Mucosa of descending colon (tissue), 3 donors: Measurements from ENCODE around the gene VPS35L. TPM values are rescaled to one million over a fixed set of nuclear protein-coding genes. Genes with fewer than 3 reads are reported as not detected.

ENCODE experiments used
- ATAC-seq: fragments of 200-7000 bp; cut with Tn5 transposase; one replicate; pipeline ENCODE4 v1.9.1; 2020; ENCODE audit warnings: mild to moderate bottlenecking, moderate library complexity
- DNase-seq, 3 donors: peaks; one replicate each; pipeline ENCODE4 v3.0.0-alpha.2; 2020
- H3K36me3 ChIP-seq: fragments of 200-600 bp; one replicate; pipeline ENCODE4 v1.8.0; 2021; ENCODE audit warnings: low read depth, mild to moderate bottlenecking
- H3K4me1 ChIP-seq: fragments of 200-600 bp; one replicate; pipeline ENCODE4 v1.8.0; 2021; ENCODE audit warnings: low read depth, mild to moderate bottlenecking
- H3K4me3 ChIP-seq: fragments of 200-600 bp; one replicate; pipeline ENCODE4 v1.8.0; 2021; ENCODE audit warnings: mild to moderate bottlenecking
- H3K9me3 ChIP-seq: fragments of 200-600 bp; one replicate; pipeline ENCODE4 v1.8.0; 2021; ENCODE audit warnings: mild to moderate bottlenecking
- CTCF ChIP-seq: fragments of 200-600 bp; IDR thresholded peaks from one replicate; pipeline ENCODE4 v1.8.0; 2022; ENCODE audit warnings: antibody characterized with exemption, mild to moderate bottlenecking
- intact Hi-C, 2 donors: fragments of 100-400 bp; cut with DNase I in 1 of 2; cut with micrococcal nuclease in 1 of 2; formaldehyde crosslinking; loops; one replicate each; pipeline versions ENCODE4 v1.11.0 to v1.11.1; 2022; cut with DNase I, micrococcal nuclease
- total RNA-seq, 3 donors: library from RNA; stranded (reverse); fragmentation: NEBNext Ultra II Directional in 2 of 3; extraction: Animal tissue kit (Norgen Biotek cat#: 25700) in 2 of 3; gene quantifications; one replicate each; pipeline versions ENCODE4 v1.2.1 to v1.2.4, GENCODE V29; 2021 to 2023
- donor health status: DM: no; HTN: no; CAD: no; lungs with moderate emphysema.
- donor health status: DM: no; HTN: no; CAD: no.
- donor health status: DM: no; HTN: yes; CAD: no.

The VPS35L gene
- total RNA-seq, 3 donors from 2014 or later: 47.2 to 61.7 (median 61.4) TPM

DNA sequence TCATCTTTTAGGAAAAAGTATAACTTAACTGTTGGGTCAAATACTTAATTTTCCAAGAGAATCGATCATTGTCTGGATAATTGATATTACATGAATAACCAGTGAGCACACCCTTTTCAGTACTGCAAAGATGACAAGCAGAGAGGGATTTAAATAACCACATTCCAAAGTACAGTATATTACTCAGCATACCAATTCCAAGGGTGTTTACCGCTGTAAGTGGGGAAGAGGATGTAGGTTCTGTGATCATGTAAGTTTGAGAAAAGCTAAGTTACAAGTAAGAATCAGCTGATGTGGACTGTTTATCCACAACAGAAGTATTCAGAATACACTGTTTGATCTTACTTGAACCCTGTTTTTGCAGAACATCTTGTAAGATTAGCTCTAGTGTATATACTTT lies 39.7 kb upstream of the VPS35L start:
- H3K9me3 ChIP-seq: no peaks in the 10 kb centered on the region
- ATAC-seq (peak; percentile 70), DNase-seq (no peak)
- peaks cover 56% of the 10 kb centered on the region for H3K4me1 ChIP-seq
- intact Hi-C loops: loop anchor here in 1 of 2 donors (10.0 kb wide), 1 partner anchor 121 kb away; no protein-coding TSS in a partner anchor
- TF ChIP-seq CTCF: no peak
- no peak overlapping the region for H3K4me3 ChIP-seq
- peaks cover 4% of the 10 kb centered on the region for H3K36me3 ChIP-seq

DNA sequence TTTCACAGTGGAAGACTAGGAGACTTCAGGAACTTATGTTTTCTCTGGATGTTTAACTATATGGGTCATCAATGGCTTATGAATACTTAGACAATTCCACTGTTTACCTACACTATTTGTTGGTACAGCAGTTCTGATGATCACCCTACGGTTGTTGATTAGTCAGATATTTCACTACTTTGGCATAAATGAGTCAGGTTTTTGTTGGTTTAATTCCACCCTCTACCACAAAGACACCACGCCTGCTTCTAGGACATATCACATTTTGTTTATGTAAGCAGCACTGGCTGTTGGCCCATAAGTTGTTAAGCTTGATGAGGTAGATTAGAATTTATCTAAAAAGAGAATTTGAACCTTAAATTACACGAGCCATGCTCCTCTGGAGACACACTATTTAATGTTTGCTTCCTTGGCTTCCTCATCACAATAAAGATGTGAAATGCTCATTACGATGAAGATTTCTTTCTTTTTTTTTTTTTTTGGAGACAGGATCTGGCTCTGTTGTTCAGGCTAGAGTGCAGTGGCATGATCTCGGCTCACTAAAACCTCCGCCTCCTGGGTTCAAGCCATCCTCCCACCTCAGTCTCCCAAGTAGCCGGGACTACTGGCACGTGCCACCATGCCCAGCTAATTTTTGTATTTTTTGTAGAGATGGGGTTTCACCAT lies 37.9 kb upstream of the VPS35L start:
- Histone ChIP-seq H3K4me1 (peaks cover 56% of the 10 kb centered on the region), H3K4me3 (no peak overlapping the region), H3K36me3 (peaks cover 4% of the 10 kb centered on the region), H3K9me3 (no peaks in the 10 kb centered on the region)
- DNase-seq (no peak), ATAC-seq (no peak)
- no peak for TF ChIP-seq CTCF
- intact Hi-C loops: loop anchor here in 1 of 2 donors (10.0 kb wide), 1 partner anchor 123 kb away; no protein-coding TSS in a partner anchor

DNA sequence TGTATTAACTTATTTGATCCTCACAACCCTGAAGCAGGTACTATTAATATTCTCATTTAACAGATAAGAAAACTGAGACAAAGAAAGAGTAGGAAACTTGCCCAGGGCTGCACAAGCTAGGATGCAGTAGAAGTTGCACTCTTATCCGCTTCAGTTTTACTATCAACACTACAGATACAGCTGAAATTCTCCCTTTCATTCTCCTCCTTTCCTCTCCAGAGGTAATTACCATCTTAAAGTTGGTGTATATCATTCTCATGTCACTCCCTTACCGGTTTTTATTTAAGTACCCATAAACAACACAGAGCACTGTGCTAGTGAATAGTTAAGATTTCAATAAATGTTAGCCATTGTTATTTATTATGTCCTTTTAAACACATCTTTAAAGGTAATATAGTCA lies 37.1 kb upstream of the VPS35L start:
- H3K9me3 ChIP-seq: no peaks in the 10 kb centered on the region
- no peak for TF ChIP-seq CTCF
- ATAC-seq (no peak), DNase-seq (no peak)
- peaks cover 52% of the 10 kb centered on the region for H3K4me1 ChIP-seq
- H3K4me3 ChIP-seq: no peak overlapping the region
- H3K36me3 ChIP-seq: peaks cover 4% of the 10 kb centered on the region
- intact Hi-C loops: loop anchor here in 1 of 2 donors (10.0 kb wide), 1 partner anchor 124 kb away; no protein-coding TSS in a partner anchor

GRCh38 chr16:19520861-19521331 lies 34.6 kb upstream of the VPS35L start:
- DNase-seq (peak; percentile 63 to 76 (median 68)), ATAC-seq (peak; percentile 58)
- Histone ChIP-seq H3K4me3 (peak overlapping the region; percentile 79), H3K36me3 (peaks cover 1% of the 10 kb centered on the region), H3K4me1 (peaks cover 40% of the 10 kb centered on the region), H3K9me3 (no peaks in the 10 kb centered on the region)
- intact Hi-C loops: no loop called here
- TF ChIP-seq CTCF: no peak

- peaks cover 32% of the 10 kb centered on the region for H3K4me1 ChIP-seq
Observed at GRCh38 chr16:19521471-19522396, 33.8 kb upstream of the VPS35L start, which contains the start of gene GDE1. TSS of gene GDE1 (minus strand) at chr16:19522098. CDS start at chr16:19521964, 134 bp downstream.

More at GRCh38 chr16:19521471-19522396, 33.8 kb upstream of the VPS35L start, which contains the start of gene GDE1:
- no peaks in the 10 kb centered on the region for H3K36me3 ChIP-seq
- peak; percentile 97 to 98 (median 97) for DNase-seq
- H3K4me3 ChIP-seq: peak within 1 kb of the TSS; percentile 79
- intact Hi-C loops: no loop called here
- no peak for TF ChIP-seq CTCF
- no peaks in the 10 kb centered on the region for H3K9me3 ChIP-seq
- ATAC-seq: peak; percentile 84
